DND-41 (cell line): Measurements from ENCODE around the gene BACH2.

Experiments used
- ATAC-seq: fragments of 200-7000 bp; cut with Tn5 transposase; 3 replicates; pipeline ENCODE4 v1.9.1; 2021; ENCODE audit warnings: low read depth; ENCODE audit not compliant: insufficient read depth
- DNase-seq: peaks from one replicate; pipeline ENCODE4 v3.0.0-alpha.2; 2020
- H2AFZ ChIP-seq: 2 replicates; pipeline ENCODE4 v1.6.0; 2012; ENCODE audit warnings: low read depth, low read length
- H3K27ac ChIP-seq: 2 replicates; pipeline ENCODE4 v1.5.1; 2012; ENCODE audit warnings: low read length, inconsistent platforms
- H3K27me3 ChIP-seq: fragments of 200-600 bp; sonication (generic); 2 replicates; pipeline ENCODE4 v1.6.0; 2012; ENCODE audit warnings: low read length, mild to moderate bottlenecking, inconsistent platforms; ENCODE audit not compliant: insufficient read depth, poor library complexity
- H3K36me3 ChIP-seq: 2 replicates; pipeline ENCODE4 v1.5.1; 2012; ENCODE audit warnings: low read length, inconsistent platforms; ENCODE audit not compliant: insufficient read depth
- H3K4me1 ChIP-seq: 2 replicates; pipeline ENCODE4 v1.5.1; 2012; ENCODE audit warnings: mild to moderate bottlenecking, low read length; ENCODE audit not compliant: insufficient read depth
- H3K4me2 ChIP-seq: 2 replicates; pipeline ENCODE4 v1.6.0; 2012; ENCODE audit warnings: mild to moderate bottlenecking, moderate library complexity, low read length, inconsistent platforms; ENCODE audit not compliant: insufficient read depth
- H3K4me3 ChIP-seq, 2 experiments: fragments of 200-600 bp in 1 of 2; shearing (Covaris generic) in 1 of 2; 2 replicates each; pipeline ENCODE4 v1.5.1; 2012 to 2016; ENCODE audit warnings: inconsistent platforms in 2 of 2, low read length in 2 of 2, mild to moderate bottlenecking in 2 of 2, low read depth in 1 of 2, moderate library complexity in 1 of 2
- H3K79me2 ChIP-seq: 2 replicates; pipeline ENCODE4 v1.6.0; 2012; ENCODE audit warnings: low read length, inconsistent platforms; ENCODE audit not compliant: insufficient read depth
- H3K9ac ChIP-seq: 2 replicates; pipeline ENCODE4 v1.6.0; 2012; ENCODE audit warnings: low read depth, mild to moderate bottlenecking, inconsistent platforms, low read length, moderate library complexity
- H3K9me3 ChIP-seq: 2 replicates; pipeline ENCODE4 v1.5.1; 2012; ENCODE audit warnings: low read length, moderate library complexity, mild to moderate bottlenecking, inconsistent platforms; ENCODE audit not compliant: insufficient read depth, severe bottlenecking
- H4K20me1 ChIP-seq: 2 replicates; pipeline ENCODE4 v1.6.0; 2012; ENCODE audit warnings: low read length; ENCODE audit not compliant: insufficient read depth
- CTCF ChIP-seq: IDR thresholded peaks from 2 replicates; pipeline ENCODE4 v1.5.1; 2012; ENCODE audit warnings: borderline replicate concordance, low read length, moderate library complexity, mild to moderate bottlenecking; ENCODE audit not compliant: poor library complexity, severe bottlenecking; ENCODE audit errors: extremely low read depth
- EZH2 ChIP-seq: IDR thresholded peaks from 3 replicates; pipeline ENCODE4 v1.6.1; 2012; ENCODE audit warnings: borderline replicate concordance, low read depth, mild to moderate bottlenecking, moderate library complexity, low read length, inconsistent platforms; ENCODE audit not compliant: severe bottlenecking

Gene BACH2

DNA sequence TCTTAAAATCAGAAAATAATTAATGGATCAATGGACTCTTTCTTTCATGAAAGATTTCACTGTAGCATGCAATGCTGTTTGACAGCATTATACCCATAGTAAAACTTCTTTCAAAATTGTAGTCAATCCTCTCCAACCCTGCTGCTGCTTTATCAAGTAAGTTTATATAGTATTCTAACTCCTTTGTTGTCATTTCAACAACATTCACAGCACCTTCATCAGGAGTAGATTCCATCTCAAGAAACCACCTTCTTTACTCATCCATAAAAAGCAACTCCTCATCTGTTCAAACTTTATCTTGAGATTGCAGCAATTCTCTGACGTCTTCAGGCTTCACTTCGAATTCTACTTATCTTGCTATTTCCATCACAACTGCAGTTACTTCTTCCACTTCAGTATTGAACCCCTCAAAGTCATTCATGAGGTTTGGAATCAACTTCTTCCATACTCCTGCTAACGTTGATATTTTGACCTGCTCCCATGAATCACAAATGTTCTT, 26.4 kb upstream of the BACH2 start:
- no peak overlapping the region for H3K4me2 ChIP-seq
- no peak overlapping the region for H3K4me3 ChIP-seq
- DNase-seq (no peak), ATAC-seq (no peak)
- no peak overlapping the region for H2AFZ ChIP-seq
- H3K36me3 ChIP-seq, result no peaks in the 10 kb centered on the region
- H3K4me1 ChIP-seq, result no peaks in the 10 kb centered on the region
- no peaks in the 10 kb centered on the region for H3K27me3 ChIP-seq
- no peak overlapping the region for H3K9ac ChIP-seq
- no peak overlapping the region for H3K27ac ChIP-seq
- no peaks in the 10 kb centered on the region for H3K9me3 ChIP-seq
- TF ChIP-seq EZH2 (no peak), CTCF (no peak)
- H3K79me2 ChIP-seq, result no peaks in the 10 kb centered on the region
- H4K20me1 ChIP-seq, result no peaks in the 10 kb centered on the region

- Histone ChIP-seq H3K79me2 (no peaks in the 10 kb centered on the region), H3K27ac (no peak overlapping the region), H3K9me3 (no peaks in the 10 kb centered on the region), H3K4me3 (no peak overlapping the region), H3K36me3 (no peaks in the 10 kb centered on the region), H3K4me2 (no peak overlapping the region), H2AFZ (no peak overlapping the region), H4K20me1 (no peaks in the 10 kb centered on the region), H3K9ac (no peak overlapping the region), H3K4me1 (no peaks in the 10 kb centered on the region), H3K27me3 (no peaks in the 10 kb centered on the region)
- DNase-seq, result no peak
- no peak for TF ChIP-seq CTCF
- TF ChIP-seq EZH2, result no peak
- no peak for ATAC-seq
Observed at GRCh38 chr6:90319979-90320685, 23.5 kb upstream of the BACH2 start.

DNA sequence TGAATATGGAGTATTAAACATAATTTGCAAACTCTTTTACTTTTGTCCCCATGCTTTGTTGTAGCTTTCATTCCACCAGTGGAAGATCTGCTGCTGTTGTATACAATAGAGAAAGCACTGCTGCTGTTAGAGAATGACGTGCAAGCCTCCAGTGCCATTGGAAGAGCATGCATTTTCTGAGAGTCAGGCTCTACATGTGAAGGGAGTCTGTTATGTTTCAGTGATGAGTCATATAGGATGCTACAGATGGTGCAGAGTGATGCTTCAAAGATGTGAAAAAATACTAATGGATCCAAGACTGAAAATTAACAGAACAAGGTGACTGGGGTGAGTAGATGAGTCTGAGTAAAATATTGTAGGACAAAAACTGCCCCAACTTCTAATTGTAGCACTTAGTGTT, 22.4 kb upstream of the BACH2 start:
- DNase-seq (no peak), ATAC-seq (0 out of 3 replicates have a peak, but pooled peaks have one; percentile 44)
- H2AFZ ChIP-seq, result no peak overlapping the region
- no peak overlapping the region for H3K9ac ChIP-seq
- H3K4me3 ChIP-seq, result no peak overlapping the region
- no peaks in the 10 kb centered on the region for H3K36me3 ChIP-seq
- H3K4me1 ChIP-seq, result no peaks in the 10 kb centered on the region
- H3K4me2 ChIP-seq, result no peak overlapping the region
- H3K27me3 ChIP-seq, result no peaks in the 10 kb centered on the region
- H3K79me2 ChIP-seq, result no peaks in the 10 kb centered on the region
- no peaks in the 10 kb centered on the region for H4K20me1 ChIP-seq
- H3K9me3 ChIP-seq, result no peaks in the 10 kb centered on the region
- no peak overlapping the region for H3K27ac ChIP-seq
- no peak for TF ChIP-seq EZH2
- no peak for TF ChIP-seq CTCF

DNA sequence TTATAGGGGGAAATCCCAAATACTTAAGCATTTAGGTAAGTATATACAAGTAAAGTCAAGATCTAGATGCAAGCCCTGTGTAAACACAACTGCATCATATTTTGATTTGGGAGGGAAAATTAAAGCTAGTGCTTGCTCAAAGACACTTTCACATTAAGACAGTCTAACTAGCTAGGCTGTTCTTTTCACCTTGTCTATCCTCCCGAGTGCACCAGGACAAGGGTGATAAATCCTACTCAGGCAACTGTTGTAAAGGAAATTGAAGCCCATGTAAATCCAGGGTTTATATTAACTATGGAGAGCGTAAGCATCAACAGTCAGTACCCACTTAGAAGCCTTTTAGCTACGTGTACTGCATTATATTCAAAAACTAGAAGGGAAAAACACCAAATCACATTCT, 19.3 kb upstream of the BACH2 start:
- no peaks in the 10 kb centered on the region for H3K9me3 ChIP-seq
- H3K9ac ChIP-seq, result no peak overlapping the region
- H3K4me3 ChIP-seq, result no peak overlapping the region
- no peaks in the 10 kb centered on the region for H3K27me3 ChIP-seq
- H3K27ac ChIP-seq, result no peak overlapping the region
- no peaks in the 10 kb centered on the region for H3K79me2 ChIP-seq
- no peak for ATAC-seq
- no peaks in the 10 kb centered on the region for H4K20me1 ChIP-seq
- no peak for DNase-seq
- no peak overlapping the region for H3K4me2 ChIP-seq
- H3K4me1 ChIP-seq, result no peaks in the 10 kb centered on the region
- H2AFZ ChIP-seq, result no peak overlapping the region
- no peaks in the 10 kb centered on the region for H3K36me3 ChIP-seq
- TF ChIP-seq CTCF, result no peak
- TF ChIP-seq EZH2, result no peak
